HCT116 (cell line): ENCODE results near the gene AGPAT2. TPM values are rescaled to one million over a fixed set of nuclear protein-coding genes. Genes with fewer than 3 reads are reported as not detected.

Experiments used
- ATAC-seq: fragments of 200-7000 bp; cut with Tn5 transposase; 2 replicates; pipeline ENCODE4 v1.9.1; 2020; ENCODE audit warnings: mild to moderate bottlenecking, moderate library complexity
- BruUV-seq: library from RNA; stranded (reverse); fragments of 400-500 nt; replicated peaks from 2 replicates; lab custom pipeline; 2021; lab: Mats Ljungman, UMichigan
- CTCF ChIA-PET: fragments of 300-600 bp; sonication (Branson Sonifier 250); formaldehyde crosslinking; loops from one replicate; lab custom pipeline; 2021; ENCODE audit warnings: antibody characterized with exemption; lab: Charles Lee
- POLR2A ChIA-PET: fragments of 300-600, 350-600 bp; sonication (Branson Sonifier 250); formaldehyde crosslinking; loops from one replicate; lab custom pipeline; 2021; ENCODE audit warnings: antibody characterized with exemption; lab: Charles Lee
- RAD21 ChIA-PET, 2 experiments: fragments of 300-600 bp; sonication (Branson Sonifier 250); formaldehyde crosslinking; loops; one replicate each; lab custom pipeline; 2023; ENCODE audit warnings: low total read pairs in 2 of 2; ENCODE audit not compliant: uncharacterized antibody in 2 of 2, unreplicated experiment in 2 of 2, low non-redundant PET in 1 of 2; lab: Charles Lee
- DNase-seq: peaks from one replicate; pipeline ENCODE4 v3.0.0-alpha.2; 2010; ENCODE audit warnings: low read depth, low spot score
- H2AFZ ChIP-seq: fragments of 200-600 bp; shearing (Covaris generic), sonication (generic); 2 replicates; pipeline ENCODE4 v1.6.1; 2017; ENCODE audit warnings: low read depth, mixed run types, mixed read lengths, antibody characterized with exemption, low read length; ENCODE audit not compliant: poor library complexity, severe bottlenecking
- H3K27ac ChIP-seq: 2 replicates; pipeline ENCODE4 v1.5.1; 2012; ENCODE audit warnings: low read depth, low read length
- H3K27me3 ChIP-seq: fragments of 200-600 bp; sonication (generic); 2 replicates; pipeline ENCODE4 v1.6.1; 2016; ENCODE audit warnings: mixed run types, low read length, mixed read lengths; ENCODE audit not compliant: insufficient read depth
- H3K36me3 ChIP-seq, 2 experiments: fragments of 200-500 bp in 1 of 2; fragments of 200-600 bp in 1 of 2; sonication (Bioruptor generic) in 1 of 2; sonication (generic) in 1 of 2; 2 replicates each; pipeline versions ENCODE4 v1.5.1 to v1.6.1; 2014 to 2016; ENCODE audit warnings: low read length in 2 of 2, inconsistent platforms in 1 of 2, mixed read lengths in 1 of 2, mixed run types in 1 of 2; ENCODE audit not compliant: insufficient read depth in 2 of 2, control insufficient read depth in 1 of 2
- H3K4me1 ChIP-seq, 2 experiments: fragments of 200-600 bp in 1 of 2; sonication (generic) in 1 of 2; 2 replicates each; pipeline versions ENCODE4 v1.5.1 to v1.6.1; 2012 to 2017; ENCODE audit warnings: low read length in 2 of 2, inconsistent platforms in 1 of 2, mild to moderate bottlenecking in 1 of 2, mixed read lengths in 1 of 2, mixed run types in 1 of 2, moderate library complexity in 1 of 2; ENCODE audit not compliant: insufficient read depth in 2 of 2, control insufficient read depth in 1 of 2
- H3K4me2 ChIP-seq: fragments of 200-600 bp; sonication (generic); 2 replicates; pipeline ENCODE4 v1.6.1; 2017; ENCODE audit warnings: mixed run types, low read length, mixed read lengths
- H3K4me3 ChIP-seq, 2 experiments: fragments of 200-600 bp in 1 of 2; sonication (generic) in 1 of 2; replicated peaks in 1 of 2; 2 replicates each; pipeline ENCODE4 v1.5.1; 2011 to 2016; ENCODE audit warnings: low read length in 2 of 2, control low read depth in 1 of 2, low read depth in 1 of 2, mild to moderate bottlenecking in 1 of 2, mixed read lengths in 1 of 2, mixed run types in 1 of 2
- H3K79me2 ChIP-seq: fragments of 200-600 bp; sonication (generic); 2 replicates; pipeline ENCODE4 v1.6.1; 2017; ENCODE audit warnings: mild to moderate bottlenecking, mixed run types, low read length, moderate library complexity, mixed read lengths; ENCODE audit not compliant: insufficient read depth
- H3K9ac ChIP-seq: fragments of 200-600 bp; sonication (generic); 2 replicates; pipeline ENCODE4 v1.6.1; 2016; ENCODE audit warnings: low read length, mixed read lengths
- H3K9me2 ChIP-seq: fragments of 200-600 bp; sonication (generic), shearing (Covaris generic); 2 replicates; pipeline ENCODE4 v1.6.1; 2017; ENCODE audit warnings: mixed run types, mild to moderate bottlenecking, moderate library complexity; ENCODE audit not compliant: insufficient read depth
- H3K9me3 ChIP-seq, 2 experiments: fragments of 200-500 bp in 1 of 2; fragments of 200-600 bp in 1 of 2; sonication (Bioruptor generic) in 1 of 2; sonication (generic) in 1 of 2; 2 replicates each; pipeline ENCODE4 v1.6.1; 2014 to 2017; ENCODE audit warnings: low read length in 2 of 2, mixed read lengths in 2 of 2, inconsistent platforms in 1 of 2, low read depth in 1 of 2, mild to moderate bottlenecking in 1 of 2, mixed run types in 1 of 2, moderate library complexity in 1 of 2; ENCODE audit not compliant: control insufficient read depth in 1 of 2, insufficient read depth in 1 of 2
- H4K20me1 ChIP-seq: fragments of 200-600 bp; sonication (generic), shearing (Covaris generic); 2 replicates; pipeline ENCODE4 v1.6.1; 2017; ENCODE audit warnings: mixed run types, mild to moderate bottlenecking, moderate library complexity; ENCODE audit not compliant: insufficient read depth
- CBX3 ChIP-seq: IDR thresholded peaks from 2 replicates; pipeline ENCODE4 v1.6.1; 2012; ENCODE audit warnings: low read depth
- CTCF ChIP-seq, 3 experiments: fragments of 200-600 bp in 1 of 3; sonication (generic) in 1 of 3; IDR thresholded peaks in 2 of 3; conservative IDR thresholded peaks in 1 of 3; 2 replicates each; pipeline ENCODE4 v1.5.1; 2012 to 2017; ENCODE audit warnings: low read depth in 2 of 3, low read length in 2 of 3, antibody characterized with exemption in 1 of 3, borderline replicate concordance in 1 of 3, control low read depth in 1 of 3, mild to moderate bottlenecking in 1 of 3, mixed read lengths in 1 of 3, mixed run types in 1 of 3, moderate library complexity in 1 of 3; ENCODE audit not compliant: insufficient read depth in 1 of 3
- FOSL1 ChIP-seq: IDR thresholded peaks from 2 replicates; pipeline ENCODE4 v1.6.1; 2012; ENCODE audit warnings: low read depth
- REST ChIP-seq: IDR thresholded peaks from 2 replicates; pipeline ENCODE4 v1.6.1; 2012; ENCODE audit warnings: low read depth
- YY1 ChIP-seq: IDR thresholded peaks from 2 replicates; pipeline ENCODE4 v1.6.1; 2011; ENCODE audit warnings: low read length, low read depth, moderate library complexity, mild to moderate bottlenecking; ENCODE audit not compliant: insufficient replicate concordance; ENCODE audit errors: extremely low read depth
- intact Hi-C: fragments of 100-400 bp; cut with micrococcal nuclease; formaldehyde crosslinking; loops from 2 replicates; pipeline ENCODE4 v1.10.0; 2022
- total RNA-seq: library from RNA; stranded (reverse); gene quantifications from one replicate; pipeline ENCODE4 v1.2.1, GENCODE V29; 2021; ENCODE audit not compliant: unreplicated experiment

The AGPAT2 gene
- total RNA-seq, 1 experiment from 2014 or later: 86.0 TPM

- DNase-seq: no peak
- intact Hi-C loops: no loop called here
- peaks cover 19 to 46% of the 10 kb centered on the region in 2 experiments; a peak in 3 of 4 replicates for H3K36me3 ChIP-seq
- H3K9me3 ChIP-seq: no peaks in the 10 kb centered on the region
- no peaks in the 10 kb centered on the region for H3K9me2 ChIP-seq
- peak; percentile 30 for ATAC-seq
- ChIA-PET POLR2A (no interaction called here), CTCF (interaction anchor here (0.9 kb wide), 1 partner anchor 35 kb away, joined by 3 read pairs; the partner anchor contains the start of gene LCN8), RAD21 (no interaction called here)
- H3K79me2 ChIP-seq: peaks cover 43% of the 10 kb centered on the region
- no peak overlapping the region for H3K9ac ChIP-seq
- H3K4me3 ChIP-seq: no peak overlapping the region
- no peak overlapping the region for H2AFZ ChIP-seq
- no TSS peak for BruUV-seq
- no peak overlapping the region for H3K4me2 ChIP-seq
- peaks cover 37% of the 10 kb centered on the region; the same call in 1 of the 2 replicates for H4K20me1 ChIP-seq
- TF ChIP-seq FOSL1: no peak
- TF ChIP-seq YY1: no peak
- no peak for TF ChIP-seq REST
- TF ChIP-seq CTCF (IDR thresholded peaks at IDR 0.05 in 2 of 3, conservative IDR thresholded peaks at IDR 0.05 in 1 of 3; ENCODE audit: borderline replicate concordance in 1 of 3, insufficient read depth in 1 of 3, low read depth in 2 of 3, low read length in 2 of 3): no peak
- no peak for TF ChIP-seq CBX3
- H3K27me3 ChIP-seq: no peaks in the 10 kb centered on the region
- peak overlapping the region; percentile 52 for H3K27ac ChIP-seq
- peaks cover 9 to 48% of the 10 kb centered on the region in 2 experiments; a peak in 3 of 4 replicates for H3K4me1 ChIP-seq
Measured at GRCh38 chr9:136722969-136723356, 35.7 kb upstream of the AGPAT2 start.
